Stimulated activated CD8-positive, alpha-beta memory T cell treated with anti-CD3 and anti-CD28 coated beads, Interleukin-15, amount 100 ng/mL, for 1 hour (primary cell): ENCODE results near the gene MPZ.
"Not testable (repeated sequence)": the region's sequence is repeated elsewhere in the genome, so short reads cannot be mapped to it uniquely, and the experiment has no call there.

Source experiments
- DNase-seq: peaks from one replicate; pipeline ENCODE4 v3.0.0-alpha.2; 2020; ENCODE audit warnings: low read depth

Gene MPZ

GRCh38 chr1:161309868-161310267 is at the start of gene MPZ:
TSS of gene MPZ (minus strand) at chr1:161309968. CDS start at chr1:161309905, 63 bp downstream.
- no peak for DNase-seq

DNA sequence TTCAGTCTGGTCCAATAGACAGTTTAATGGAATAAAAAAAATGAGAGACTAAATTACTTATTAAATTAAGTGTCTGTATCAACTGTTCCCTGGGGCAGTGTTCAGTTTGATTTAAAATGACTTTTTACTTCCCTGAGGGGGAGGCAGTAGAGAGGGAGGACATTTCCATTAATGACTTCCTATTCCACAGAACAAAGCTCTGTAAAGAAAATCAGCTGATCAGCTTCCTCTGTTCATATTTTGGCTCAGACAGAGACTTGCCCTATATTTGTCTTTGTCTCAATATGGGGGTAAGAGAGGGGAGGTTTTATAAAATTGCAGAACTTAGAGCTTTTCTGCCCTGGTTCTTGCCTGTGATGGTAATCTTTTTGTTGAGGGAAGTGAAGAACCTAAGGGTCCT is 49.5 kb upstream of the MPZ start:
- DNase-seq: no peak

GRCh38 chr1:161357073-161357472 is 47.3 kb upstream of the MPZ start:
- DNase-seq: no peak

- DNase-seq: no peak
Measured at GRCh38 chr1:161351482-161351881, 41.7 kb upstream of the MPZ start.

GRCh38 chr1:161350671-161351070 is 40.9 kb upstream of the MPZ start:
- no peak for DNase-seq

GRCh38 chr1:161342821-161343220 is 33.1 kb upstream of the MPZ start:
- no peak for DNase-seq

GRCh38 chr1:161342177-161342576 is 32.4 kb upstream of the MPZ start:
- no peak for DNase-seq

DNA sequence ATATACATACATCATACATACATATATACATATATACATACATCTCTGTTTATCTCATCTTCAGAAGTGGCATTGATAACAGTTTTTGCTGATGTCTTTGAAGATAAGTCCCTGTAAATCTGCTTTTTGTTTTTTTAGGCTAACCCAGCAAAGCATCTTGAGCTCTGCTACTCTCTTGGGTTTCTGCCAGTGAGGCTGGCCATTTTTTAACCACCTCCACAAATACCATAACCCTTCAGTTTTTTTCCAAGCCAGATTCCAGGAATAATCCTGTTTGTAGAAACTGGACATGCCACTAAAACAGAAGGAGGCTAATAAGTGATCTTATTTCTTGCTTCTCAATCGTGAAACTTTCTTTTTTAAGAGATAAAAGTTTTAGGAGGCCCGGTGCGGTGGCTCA is 26.0 kb upstream of the MPZ start:
- no peak for DNase-seq

- DNase-seq: no peak
Measured at GRCh38 chr1:161333166-161333565, 23.4 kb upstream of the MPZ start.

- DNase-seq: no peak
Measured at GRCh38 chr1:161330346-161330745, 20.6 kb upstream of the MPZ start.

- DNase-seq: no peak
Measured at GRCh38 chr1:161324020-161324419, 14.3 kb upstream of the MPZ start.

- DNase-seq: not testable (repeated sequence)
Measured at GRCh38 chr1:161315841-161316674, 6.3 kb upstream of the MPZ start.

- DNase-seq: peak; percentile 80
Measured at GRCh38 chr1:161314201-161314981, 4.6 kb upstream of the MPZ start, which contains the start of gene SDHC. TSS of gene SDHC (plus strand) at chr1:161314381. CDS start at chr1:161314406, 25 bp downstream.

GRCh38 chr1:161313554-161314200 is 3.9 kb upstream of the MPZ start:
- DNase-seq: no peak

GRCh38 chr1:161311595-161312181 is 1.9 kb upstream of the MPZ start:
- DNase-seq: no peak

- no peak for DNase-seq
Measured at GRCh38 chr1:161307892-161308638, 1.7 kb downstream of the MPZ start.

- no peak for DNase-seq
Measured at GRCh38 chr1:161307230-161307768, 2.5 kb downstream of the MPZ start.

DNA sequence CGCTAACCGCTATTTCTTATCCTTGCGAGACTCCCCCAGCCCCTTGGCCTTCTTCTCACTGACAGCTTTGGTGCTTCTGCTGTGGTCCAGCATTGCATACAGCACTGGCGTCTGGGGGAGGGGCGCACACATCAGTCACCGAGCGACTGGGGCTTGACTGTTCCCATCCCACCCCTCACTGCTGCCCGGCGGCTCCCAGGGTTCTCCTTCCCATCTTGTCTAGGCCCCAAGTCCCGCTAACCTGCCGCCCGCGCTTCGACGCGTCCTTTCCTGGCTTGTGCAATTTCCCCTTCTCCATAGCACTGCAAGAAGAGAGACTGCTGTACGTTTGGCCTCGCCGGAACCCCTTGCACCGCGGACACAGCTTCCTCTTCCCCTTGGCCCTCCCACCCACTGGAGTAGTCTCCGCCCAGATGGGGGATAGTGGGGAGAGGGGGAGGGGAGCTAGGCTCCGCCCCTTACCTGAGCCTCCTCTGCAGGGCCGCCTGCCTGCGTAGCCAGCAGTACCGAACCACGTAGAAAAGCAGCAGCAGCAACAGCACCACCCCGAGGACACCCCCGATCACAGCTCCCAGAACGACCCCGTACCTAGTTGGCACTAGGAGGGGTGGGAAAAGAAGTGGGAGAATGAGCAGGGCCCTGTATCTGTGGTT is 3.8 kb downstream of the MPZ start:
- peak; percentile 68 for DNase-seq

- no peak for DNase-seq
Measured at GRCh38 chr1:161304927-161305866, 4.6 kb downstream of the MPZ start.

DNA sequence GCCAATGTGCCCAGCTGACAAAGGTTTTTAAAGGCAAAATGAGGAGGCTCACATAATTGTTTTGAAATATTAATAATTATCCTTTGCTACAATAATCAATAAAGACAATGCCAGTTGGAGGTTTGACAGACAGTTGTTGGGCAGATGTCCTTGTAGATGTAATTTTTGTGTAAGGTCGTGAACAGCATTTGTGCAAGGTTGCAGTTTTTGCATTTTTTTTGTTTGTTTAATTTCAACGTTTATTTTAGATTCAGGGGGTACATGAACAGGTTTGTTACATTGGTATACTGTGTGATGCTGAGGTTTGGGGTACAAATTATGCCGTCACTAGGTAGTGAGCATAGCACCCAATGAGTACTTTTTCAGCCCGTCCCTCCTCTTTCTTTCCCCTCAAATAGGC is 9.3 kb downstream of the MPZ start:
- no peak for DNase-seq
